GM19351 (cell line): ENCODE measurements around the gene NAALADL2.
"Not testable (repeated sequence)": the region's sequence is repeated elsewhere in the genome, so short reads cannot be mapped to it uniquely, and the experiment has no call there.

ENCODE experiments used
- ATAC-seq: cut with Tn5 transposase; IDR thresholded peaks from one replicate; pipeline ENCODE4 v1.9.1; 2021; ENCODE audit warnings: mild to moderate bottlenecking, moderate library complexity; ENCODE audit not compliant: unreplicated experiment

The NAALADL2 gene

DNA sequence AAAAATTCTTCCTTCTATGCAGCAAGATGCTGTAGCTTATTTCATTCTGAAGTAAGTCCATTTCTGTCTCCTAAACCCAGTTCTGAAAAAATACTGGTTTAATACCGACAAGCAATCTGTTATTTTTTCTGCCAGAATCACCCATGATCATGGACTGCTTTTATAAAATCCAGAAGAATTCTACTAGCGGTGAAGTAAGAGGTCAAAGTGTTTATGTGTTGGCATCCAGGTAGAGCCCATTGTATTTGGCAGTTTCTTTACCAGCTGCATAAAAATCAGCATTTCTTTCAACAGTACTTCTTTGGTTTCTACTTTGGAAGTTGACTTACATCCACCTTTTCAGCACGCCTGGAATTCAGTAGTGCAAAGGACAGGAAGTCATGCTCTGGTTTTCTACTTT is 484.8 kb downstream of the NAALADL2 start:
- no peak for ATAC-seq

DNA sequence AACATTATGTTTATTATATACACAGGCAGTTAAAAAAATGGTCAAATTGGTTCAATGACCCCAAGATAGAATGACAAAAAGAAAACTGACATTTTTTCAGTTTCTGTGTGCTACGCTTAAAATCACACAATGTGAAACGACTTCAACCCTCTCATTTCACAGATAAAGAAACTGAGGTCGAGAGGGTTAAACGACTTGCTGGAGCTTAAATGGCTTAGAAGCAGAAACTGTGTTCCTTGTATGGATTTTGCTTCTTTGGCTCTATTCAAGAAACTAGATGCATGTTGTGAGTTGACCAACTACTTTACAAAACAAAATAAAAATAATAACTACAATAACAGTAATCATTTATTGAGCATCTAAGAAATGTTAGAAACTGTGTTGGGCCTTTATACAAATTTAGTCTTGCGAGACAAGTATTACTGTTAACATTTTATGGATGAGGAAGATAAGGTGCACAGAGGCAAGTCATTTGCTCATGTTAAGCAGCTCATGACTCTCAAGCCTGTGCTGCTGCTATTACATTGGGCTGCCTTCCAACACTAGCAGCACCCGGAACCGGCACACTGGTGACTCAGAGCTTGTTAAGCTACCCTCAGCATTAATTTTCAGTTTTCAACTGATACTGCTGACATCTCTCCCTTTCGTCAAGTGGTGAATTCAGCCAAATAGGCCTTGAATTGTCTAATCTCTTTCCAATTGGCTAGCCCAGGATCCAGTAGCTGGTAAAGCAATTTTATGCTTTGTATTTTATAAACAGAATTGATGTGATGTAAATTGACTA is 487.6 kb downstream of the NAALADL2 start:
- ATAC-seq: no peak

DNA sequence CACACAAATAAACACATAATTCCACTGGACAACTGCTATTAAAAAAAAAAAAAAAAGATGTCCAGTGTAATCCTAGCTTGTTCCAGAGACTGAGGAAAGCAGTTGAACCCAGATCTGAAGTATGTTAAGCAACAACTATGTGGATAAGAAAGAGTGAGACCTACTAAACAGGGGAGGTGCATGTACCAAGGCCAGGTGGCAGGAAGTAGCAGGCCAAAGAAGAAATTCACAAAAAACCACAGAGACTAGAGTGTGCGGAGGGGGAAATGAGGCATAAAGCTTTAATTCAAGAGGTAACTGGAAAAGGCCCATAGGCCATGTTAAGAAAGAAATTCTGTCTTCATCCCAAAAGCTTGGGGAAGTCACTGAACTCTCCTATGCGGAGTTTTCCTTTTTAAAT is 490.0 kb downstream of the NAALADL2 start:
- no peak for ATAC-seq

DNA sequence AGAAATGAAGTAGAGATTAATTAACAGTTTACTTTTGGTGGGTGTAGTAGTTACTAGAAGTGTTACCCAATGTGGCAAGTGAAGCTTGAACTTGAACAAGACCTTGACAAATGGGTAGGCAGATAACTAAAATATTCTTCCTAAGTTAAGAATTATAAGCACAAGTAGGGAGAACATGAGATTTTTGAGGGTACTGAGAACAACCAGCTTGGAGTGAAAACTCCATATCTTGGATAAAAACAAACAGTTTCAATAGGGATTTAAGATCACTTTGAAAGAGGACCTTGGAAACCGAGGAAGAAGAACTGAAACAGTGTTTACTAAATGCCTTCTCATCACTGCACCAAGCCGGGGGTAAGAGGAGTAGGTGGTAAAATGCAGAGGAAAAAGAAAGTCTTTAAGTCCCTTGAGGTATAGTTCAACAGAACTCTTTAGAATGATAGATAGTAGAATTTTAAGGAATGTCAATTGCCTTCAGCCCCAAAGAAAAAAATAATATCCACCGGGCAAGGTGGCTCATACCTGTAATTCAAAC is 496.7 kb downstream of the NAALADL2 start:
- no peak for ATAC-seq

DNA sequence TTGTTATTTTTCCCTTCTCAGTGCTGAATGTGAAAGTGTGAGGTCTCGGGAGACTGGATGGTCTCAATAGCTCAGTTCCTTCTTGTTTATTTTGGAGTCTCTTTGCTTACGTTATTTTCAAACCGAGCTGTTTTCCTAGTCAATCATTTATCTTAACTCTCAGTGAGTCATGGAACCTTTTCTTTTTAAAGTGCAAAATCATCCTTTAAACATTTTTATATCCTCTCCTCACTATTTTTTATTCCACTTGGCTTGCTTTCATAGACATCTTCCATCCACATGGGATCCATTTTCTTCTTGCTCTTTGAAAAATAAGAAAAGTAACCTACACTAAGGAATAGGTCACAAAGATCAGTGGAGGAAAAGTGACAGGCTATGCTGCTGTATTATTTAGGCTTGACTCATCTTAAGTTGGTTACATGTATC is 497.8 kb downstream of the NAALADL2 start:
- ATAC-seq: no peak

DNA sequence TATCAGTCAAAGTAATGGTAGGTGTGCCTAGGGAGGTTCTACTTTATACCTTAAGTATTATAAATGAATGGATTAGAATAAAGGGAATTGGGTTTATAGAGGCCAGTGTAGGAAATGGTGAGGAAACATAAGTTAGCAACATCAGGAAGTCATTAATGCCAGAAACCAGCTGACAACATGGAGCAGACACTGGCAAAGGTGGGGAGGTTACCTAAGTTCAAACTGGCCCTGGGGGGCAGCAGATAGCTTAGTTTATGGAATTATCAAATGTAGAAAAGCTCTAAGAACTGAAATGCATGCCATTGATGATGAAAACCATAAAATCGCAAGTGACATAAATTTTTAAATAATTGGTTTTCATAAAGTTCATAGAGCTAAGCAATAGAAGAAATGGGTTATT is 498.6 kb downstream of the NAALADL2 start:
- ATAC-seq: no peak

DNA sequence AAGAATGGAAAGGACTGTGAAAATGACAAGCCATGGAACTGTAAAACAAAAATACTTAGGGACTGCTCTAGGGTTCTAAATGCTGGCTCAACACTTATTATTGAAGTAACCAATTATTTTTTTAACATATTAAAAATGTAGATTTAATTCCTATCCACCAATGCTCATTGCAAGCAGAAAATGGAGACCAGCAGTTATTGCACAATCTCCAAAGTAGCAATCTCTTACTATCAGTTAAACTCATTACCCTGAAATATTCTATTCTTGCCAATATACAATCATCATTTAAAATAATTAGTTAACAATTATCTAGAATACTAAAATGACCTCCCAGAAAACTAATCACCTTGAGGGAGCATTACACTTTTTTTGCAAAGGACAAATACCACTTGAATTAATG is 499.8 kb downstream of the NAALADL2 start:
- no peak for ATAC-seq

DNA sequence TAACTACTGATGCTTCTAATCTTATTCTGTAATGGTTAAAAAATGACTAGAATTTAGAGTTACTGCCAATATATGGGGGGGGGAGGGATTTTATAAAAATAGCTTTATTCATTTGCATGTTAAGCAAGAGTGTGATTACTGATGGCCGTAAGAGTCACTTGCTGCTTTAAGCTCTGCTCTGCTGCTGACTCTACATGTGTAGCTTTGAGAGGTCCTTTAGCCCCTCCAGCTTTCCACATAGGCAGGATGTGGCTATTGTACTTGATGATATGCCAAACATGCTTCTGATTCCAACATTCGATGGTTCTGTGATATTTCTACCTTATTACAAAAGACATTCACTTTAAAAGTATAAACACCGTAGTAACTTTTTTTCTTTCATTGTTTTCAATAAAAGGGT is 511.3 kb downstream of the NAALADL2 start:
- not testable (repeated sequence) for ATAC-seq

DNA sequence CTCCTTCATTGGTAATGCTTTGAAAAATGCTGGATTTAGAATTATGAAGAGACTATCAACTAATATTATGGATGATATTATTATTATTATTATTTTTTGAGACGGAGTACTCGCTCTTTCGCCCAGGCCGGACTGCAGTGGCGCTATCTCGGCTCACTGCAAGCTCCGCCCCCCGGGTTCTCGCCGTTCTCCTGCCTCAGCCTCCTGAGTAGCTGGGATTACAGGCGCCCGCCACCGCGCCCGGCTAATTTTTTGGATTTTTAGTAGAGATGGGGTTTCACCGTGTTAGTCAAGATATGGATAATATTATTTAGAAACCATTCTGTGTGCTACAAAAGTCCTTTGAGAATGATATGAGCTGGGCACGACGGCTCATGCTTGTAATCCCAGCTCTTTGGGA is 512.1 kb downstream of the NAALADL2 start:
- ATAC-seq: not testable (repeated sequence)

DNA sequence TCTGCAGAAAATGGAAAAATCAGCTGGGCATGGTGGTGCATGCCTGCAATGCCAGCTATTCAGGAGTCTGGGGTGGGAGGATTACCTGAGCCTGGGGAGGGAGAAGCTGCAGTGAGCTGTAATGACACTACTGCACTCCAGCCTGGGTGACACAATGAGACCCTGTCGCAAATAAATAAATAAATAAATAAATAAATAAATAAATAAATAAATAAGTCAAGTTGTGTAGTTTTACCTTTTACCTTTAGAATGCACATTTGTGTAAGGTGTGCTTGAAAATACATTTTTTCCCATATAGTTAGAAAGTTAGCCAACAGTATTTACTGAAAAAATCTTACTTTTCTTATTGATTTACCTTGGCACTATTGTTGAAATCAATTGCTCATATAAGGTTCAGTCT is 515.6 kb downstream of the NAALADL2 start:
- no peak for ATAC-seq

DNA sequence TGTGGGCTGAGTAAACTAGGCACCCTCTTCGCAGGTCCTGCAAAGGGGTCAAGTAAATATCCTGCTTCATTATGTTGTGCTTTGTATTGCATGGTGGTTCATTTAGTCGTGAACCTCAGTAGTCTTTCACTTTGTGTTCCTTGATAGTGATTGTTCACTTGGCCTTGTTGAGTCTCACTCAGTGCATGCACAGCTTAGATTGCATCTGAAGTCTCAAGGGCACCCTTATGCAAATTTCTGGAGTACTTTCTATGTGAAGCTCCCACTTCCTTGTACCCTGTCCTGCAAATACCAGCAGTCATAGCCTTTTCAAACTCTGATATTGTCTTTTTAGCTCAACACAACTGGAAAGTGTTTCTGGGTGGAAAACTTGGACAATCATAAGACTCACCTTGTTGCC is 519.2 kb downstream of the NAALADL2 start:
- no peak for ATAC-seq

DNA sequence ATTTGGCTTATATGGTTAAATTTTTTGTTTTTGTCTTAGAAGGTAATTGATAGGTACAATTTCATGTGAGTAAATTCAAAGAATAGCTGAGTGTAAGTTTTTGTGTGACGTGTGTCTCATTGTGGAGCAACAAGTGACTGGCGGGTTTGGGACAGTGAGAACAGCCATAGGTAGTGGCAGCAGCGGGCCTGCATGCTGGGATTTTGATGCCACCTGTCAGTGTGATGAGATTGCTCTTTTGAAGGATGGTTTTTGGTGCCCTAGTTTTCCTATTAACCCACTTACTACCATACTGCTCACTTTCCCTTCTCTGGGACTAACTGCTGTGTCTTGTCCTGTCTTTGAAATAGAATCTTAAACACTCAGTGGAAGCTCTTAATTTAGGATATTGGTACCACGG is 522.6 kb downstream of the NAALADL2 start:
- no peak for ATAC-seq

DNA sequence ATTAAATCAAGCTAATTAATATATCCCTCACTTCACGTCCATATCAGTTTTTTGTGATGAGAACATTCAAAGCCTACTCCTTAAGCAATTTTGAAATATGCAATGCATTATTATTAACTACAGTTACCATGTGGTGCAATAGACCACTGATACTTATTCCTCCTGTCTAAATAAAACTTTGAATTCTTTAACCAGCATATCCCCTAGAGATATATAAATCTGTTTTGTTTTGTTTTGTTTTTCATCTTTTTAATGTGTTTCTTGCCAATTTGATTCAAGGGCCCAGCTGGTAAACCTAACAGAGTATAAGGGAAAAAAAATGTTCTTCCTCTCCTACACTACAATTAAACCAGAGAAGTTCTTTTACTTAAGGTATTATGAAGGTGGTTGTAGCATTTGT is 524.2 kb downstream of the NAALADL2 start:
- ATAC-seq: no peak

DNA sequence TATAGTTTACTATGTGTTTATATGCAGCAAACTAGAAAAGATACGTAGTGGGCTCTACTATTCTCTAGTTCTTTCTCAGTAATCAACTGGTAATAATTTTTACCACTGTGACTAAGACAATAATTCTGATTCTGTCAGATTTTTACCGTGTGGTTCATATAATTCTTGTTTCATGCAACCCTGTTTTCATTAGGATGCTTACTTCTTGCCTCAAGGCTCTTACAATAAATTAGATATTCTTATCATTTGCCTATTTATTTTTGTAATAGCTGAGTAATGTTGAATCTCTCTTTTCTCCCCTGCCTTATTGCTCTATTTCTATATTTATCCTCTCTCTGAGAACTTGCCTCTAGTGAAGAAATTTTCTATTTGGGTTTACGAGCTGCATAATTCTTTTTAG is 524.7 kb downstream of the NAALADL2 start:
- no peak for ATAC-seq

DNA sequence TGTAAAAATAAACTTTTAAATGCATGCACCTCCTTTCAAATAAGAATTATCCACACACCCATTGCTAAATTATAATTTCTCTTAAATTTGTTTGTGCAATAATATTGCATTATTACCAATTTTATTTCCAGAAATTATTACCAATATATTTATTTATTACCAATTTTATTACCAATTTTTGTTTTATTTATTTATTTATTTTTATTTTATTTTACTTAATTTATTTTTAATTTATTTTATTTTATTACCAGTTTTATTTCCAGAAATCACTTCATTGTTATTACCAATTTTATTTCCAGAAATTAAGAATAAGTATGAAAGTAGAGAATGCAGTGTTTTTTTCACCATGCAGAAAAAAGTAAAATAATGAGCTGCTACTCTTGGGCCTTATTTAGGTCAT is 525.4 kb downstream of the NAALADL2 start:
- ATAC-seq: no peak

DNA sequence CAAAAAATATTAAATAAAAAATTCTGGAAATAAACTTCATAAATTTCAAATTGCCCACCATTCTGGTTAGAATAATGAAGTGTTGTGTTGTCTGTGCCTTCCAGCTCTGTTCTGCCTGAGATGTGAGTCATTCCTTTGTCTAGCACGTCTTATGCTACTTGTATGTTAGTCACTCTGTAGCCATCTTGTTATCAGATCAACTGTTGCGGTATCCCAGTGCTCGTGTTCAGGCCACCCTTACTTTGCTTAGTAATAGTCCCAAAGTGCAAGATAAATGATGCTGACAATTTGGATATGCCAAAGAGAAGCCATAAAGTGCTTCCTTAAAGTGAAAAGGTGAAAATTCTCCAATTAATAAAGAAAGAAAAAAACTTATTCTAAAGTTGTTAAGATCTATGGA is 527.5 kb downstream of the NAALADL2 start:
- no peak for ATAC-seq

DNA sequence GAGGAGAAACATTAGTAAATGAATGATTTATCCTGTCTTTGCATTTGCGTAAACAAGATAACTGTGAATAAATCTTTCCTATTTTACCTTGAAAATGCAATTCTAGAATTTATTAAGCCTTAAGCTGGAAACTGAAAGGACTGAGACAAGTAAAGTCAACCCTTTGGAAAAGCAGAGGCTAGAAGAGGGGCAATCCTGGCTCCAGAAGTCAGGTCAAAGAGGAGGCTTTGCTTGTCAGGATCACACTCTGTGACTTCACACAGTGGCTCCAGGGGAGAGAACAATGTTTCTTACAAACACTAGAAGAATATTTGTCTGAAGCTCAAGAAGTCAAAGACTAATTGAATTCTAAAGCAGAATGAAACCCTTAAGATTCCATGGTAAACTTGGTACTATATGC is 530.4 kb downstream of the NAALADL2 start:
- no peak for ATAC-seq

DNA sequence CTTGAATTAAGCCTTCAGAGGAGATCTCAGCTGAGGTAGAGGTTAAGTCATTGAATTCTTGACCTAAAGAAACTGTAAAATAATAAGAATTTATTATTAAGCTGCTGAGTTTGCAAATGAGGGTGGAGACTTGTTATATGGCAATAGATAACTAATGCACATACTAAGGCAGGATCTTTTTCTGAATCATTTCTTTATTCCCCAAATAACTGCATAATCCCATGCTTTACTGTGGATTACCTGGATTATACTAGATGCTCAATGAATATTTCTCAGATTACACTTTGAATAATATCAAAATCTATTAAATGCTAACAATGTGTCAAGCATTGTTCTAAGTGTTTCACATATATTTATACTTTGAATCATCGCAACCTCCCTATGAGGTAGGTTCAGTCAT is 532.5 kb downstream of the NAALADL2 start:
- ATAC-seq: no peak

DNA sequence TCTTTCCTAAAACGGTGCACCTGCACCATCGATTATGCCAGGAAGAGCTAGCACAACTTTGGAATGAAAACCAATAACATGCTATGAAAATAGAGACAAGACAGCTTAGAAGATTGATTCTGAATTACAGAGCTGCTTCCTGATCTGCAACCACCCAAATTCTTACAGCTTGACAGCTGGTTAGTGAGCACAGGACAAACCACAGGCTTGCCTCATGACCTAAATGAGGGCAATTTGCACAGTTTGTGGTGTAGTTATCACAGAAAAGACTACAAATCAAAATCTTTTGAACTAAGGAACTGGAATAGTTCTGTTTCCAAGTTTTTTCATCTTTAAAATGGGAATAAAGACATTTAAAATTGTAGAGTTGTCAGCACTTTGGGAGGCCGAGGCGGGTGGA is 533.5 kb downstream of the NAALADL2 start:
- no peak for ATAC-seq

DNA sequence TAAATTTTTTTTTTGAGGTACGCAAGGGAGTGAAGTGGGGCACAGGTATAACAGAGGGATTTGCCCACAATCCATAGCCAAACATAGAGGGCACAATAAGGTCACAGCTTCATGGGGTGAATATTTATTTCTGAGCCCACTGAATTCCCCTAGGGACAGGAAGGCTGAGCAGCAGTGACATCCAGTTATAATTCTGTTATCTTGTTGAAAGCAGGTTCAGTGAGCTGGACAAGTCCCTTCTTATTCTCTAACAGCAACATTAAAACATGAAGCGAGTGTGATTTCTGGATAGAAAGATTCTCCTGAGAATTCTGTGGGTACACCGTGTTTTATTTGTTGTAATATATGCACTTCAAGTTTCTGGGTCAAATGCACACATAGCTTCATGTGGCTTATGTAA is 538.2 kb downstream of the NAALADL2 start:
- no peak for ATAC-seq

DNA sequence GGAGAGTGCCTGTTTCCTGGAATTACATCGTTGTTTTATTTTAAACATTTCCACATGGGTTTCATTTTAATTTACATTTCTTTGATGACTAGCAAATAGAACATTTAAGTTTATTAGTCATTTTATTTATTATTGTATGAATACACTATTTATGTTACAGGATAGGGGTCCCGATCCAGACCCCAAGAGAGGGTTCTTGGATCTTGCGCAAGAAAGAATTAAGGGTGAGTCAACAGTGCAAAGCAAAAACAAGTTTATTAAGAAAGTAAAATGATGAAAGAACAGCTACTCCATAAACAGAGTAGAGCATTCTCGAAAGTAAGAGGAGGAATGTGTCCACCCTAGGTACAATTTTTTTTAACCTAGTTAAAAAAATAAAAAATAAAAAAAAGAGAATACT is 539.5 kb downstream of the NAALADL2 start:
- ATAC-seq: no peak

DNA sequence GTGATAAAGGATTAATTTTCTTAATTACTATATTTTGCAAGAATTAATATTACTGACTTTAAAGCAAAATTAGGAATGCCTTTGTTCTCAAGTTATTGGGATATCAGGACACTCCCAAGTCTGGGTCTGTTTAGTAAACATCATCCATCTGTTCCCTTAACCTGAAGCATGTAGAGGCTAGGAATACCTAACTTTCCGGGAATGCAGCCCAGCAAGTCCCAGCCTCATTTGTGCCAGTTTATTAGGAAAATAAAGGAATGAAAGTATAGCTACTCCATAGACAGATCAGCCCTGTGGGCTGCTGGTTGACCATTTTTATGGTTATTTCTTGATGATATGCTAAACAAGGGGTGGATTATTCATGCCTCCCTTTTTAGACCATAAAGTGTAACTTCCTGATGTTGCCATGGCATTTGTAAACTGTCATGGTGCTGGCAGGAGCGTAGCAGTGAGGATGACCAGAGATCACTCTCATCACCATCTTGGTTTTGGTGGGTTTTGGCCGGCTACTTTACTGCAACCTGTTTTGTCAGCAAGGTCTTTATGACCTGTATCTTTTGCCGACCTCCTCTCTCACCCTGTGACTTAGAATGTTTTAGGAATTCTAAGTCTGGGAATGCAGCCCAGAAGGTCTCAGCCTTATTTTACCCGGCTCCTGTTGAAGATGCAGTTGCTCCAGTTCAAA is 540.2 kb downstream of the NAALADL2 start:
- ATAC-seq: no peak
